ENCODE measurements around the gene SNAPIN. TPM values are rescaled to one million over a fixed set of nuclear protein-coding genes. Genes with fewer than 3 reads are reported as not detected.

Gene SNAPIN
- total RNA-seq, 1 experiment from 2014 or later: 46.8 TPM

- H3K27ac ChIP-seq (ENCODE audit: low read length): peak overlapping the region; percentile 66
- POLR2A ChIA-PET: no interaction called here
- no peak overlapping the region for H3K4me3 ChIP-seq (ENCODE audit: low read depth in 2 of 2, low read length in 2 of 2)
- intact Hi-C loops (cut with micrococcal nuclease; ENCODE audit: unreplicated experiment) (loop anchor here (2.0 to 5.0 kb wide), 2 partner anchors 44 to 105 kb away; no protein-coding TSS in a partner anchor), in situ Hi-C loops (cut with HindIII; ENCODE audit: low pct_unique_long_range_greater_than_20kb, low sequenced_read_pairs) (loop anchor here (25.0 kb wide), 1 partner anchor 255 kb away; the partner anchor contains the start of gene S100A9)
- H3K27me3 ChIP-seq (ENCODE audit: control insufficient read depth, insufficient read depth, low read length): no peaks in the 10 kb centered on the region
- DNase-seq (ENCODE audit: low read depth, low spot score) (no peak), ATAC-seq (no peak)
- CTCF ChIA-PET: interaction anchor here (2.3 to 3.0 kb wide), 2 partner anchors 11 to 45 kb away, joined by 12 to 13 read pairs; partner anchors contain the start of gene S100A13
- no TSS peak for BruUV-seq (replicated peaks)
- H3K9me3 ChIP-seq (ENCODE audit: control insufficient read depth, insufficient read depth, low read depth, low read length): no peaks in the 10 kb centered on the region
- no peak for TF ChIP-seq TCF7L2 (IDR thresholded peaks at IDR 0.05; ENCODE audit: low read depth, low read length)
- no peak for TF ChIP-seq POLR2AphosphoS5 (IDR thresholded peaks at IDR 0.05; ENCODE audit: low read depth, low read length)
- TF ChIP-seq CTCF (IDR thresholded peaks at IDR 0.05): no peak
- TF ChIP-seq REST (IDR thresholded peaks at IDR 0.05; ENCODE audit: insufficient read depth in 1 of 2, low read depth in 2 of 2, low read length in 1 of 2): no peak
- TF ChIP-seq SIN3A (IDR thresholded peaks at IDR 0.05; ENCODE audit: borderline replicate concordance, insufficient read depth, low read depth, low read length): no peak
- H3K36me3 ChIP-seq (ENCODE audit: control insufficient read depth, insufficient read depth, low read length): no peaks in the 10 kb centered on the region
- H3K4me1 ChIP-seq (ENCODE audit: control insufficient read depth, insufficient read depth, low read length): peaks cover 11% of the 10 kb centered on the region
These were observed 41.6 kb upstream of the SNAPIN start for GRCh38 chr1:153616917-153617311.

GRCh38 chr1:153617663-153618062, 40.8 kb upstream of the SNAPIN start:
- no peak overlapping the region for H3K4me3 ChIP-seq (ENCODE audit: low read depth in 2 of 2, low read length in 2 of 2)
- in situ Hi-C loops (cut with HindIII; ENCODE audit: low pct_unique_long_range_greater_than_20kb, low sequenced_read_pairs): loop anchor here (25.0 kb wide), 1 partner anchor 255 kb away; the partner anchor contains the start of gene S100A9
- TF ChIP-seq SIN3A (IDR thresholded peaks at IDR 0.05; ENCODE audit: borderline replicate concordance, insufficient read depth, low read depth, low read length) (no peak), CTCF (IDR thresholded peaks at IDR 0.05) (peak; percentile 56)
- POLR2A ChIA-PET: interaction anchor here (1.0 kb wide), 1 partner anchor 10 kb away, joined by 3 read pairs; the partner anchor contains the start of gene S100A13
- peak; percentile 83 for ATAC-seq
- H3K4me1 ChIP-seq (ENCODE audit: control insufficient read depth, insufficient read depth, low read length): peaks cover 9% of the 10 kb centered on the region
- no TSS peak for BruUV-seq (replicated peaks)
- CTCF ChIA-PET: interaction anchor here (1.0 to 3.0 kb wide), 3 partner anchors 10 to 107 kb away, joined by 3 to 13 read pairs (median 12); partner anchors contain the start of gene S100A13
- H3K27ac ChIP-seq (ENCODE audit: low read length): peak overlapping the region; percentile 66
- no peak for DNase-seq (ENCODE audit: low read depth, low spot score)
- intact Hi-C loops (cut with micrococcal nuclease; ENCODE audit: unreplicated experiment): loop anchor here (2.0 to 5.0 kb wide), 2 partner anchors 45 to 105 kb away; no protein-coding TSS in a partner anchor
- H3K36me3 ChIP-seq (ENCODE audit: control insufficient read depth, insufficient read depth, low read length): no peaks in the 10 kb centered on the region
- no peaks in the 10 kb centered on the region for H3K9me3 ChIP-seq (ENCODE audit: control insufficient read depth, insufficient read depth, low read depth, low read length)
- H3K27me3 ChIP-seq (ENCODE audit: control insufficient read depth, insufficient read depth, low read length): no peaks in the 10 kb centered on the region

Measured in Panc1 (cell line).